Measurements from ENCODE around the gene CST1. TPM values are rescaled to one million over a fixed set of nuclear protein-coding genes. Genes with fewer than 3 reads are reported as not detected.
"Not testable (repeated sequence)": the region's sequence is repeated elsewhere in the genome, so short reads cannot be mapped to it uniquely, and the experiment has no call there.

CST1 gene
- total RNA-seq, 1 experiment from 2014 or later: 1.2 TPM

DNA sequence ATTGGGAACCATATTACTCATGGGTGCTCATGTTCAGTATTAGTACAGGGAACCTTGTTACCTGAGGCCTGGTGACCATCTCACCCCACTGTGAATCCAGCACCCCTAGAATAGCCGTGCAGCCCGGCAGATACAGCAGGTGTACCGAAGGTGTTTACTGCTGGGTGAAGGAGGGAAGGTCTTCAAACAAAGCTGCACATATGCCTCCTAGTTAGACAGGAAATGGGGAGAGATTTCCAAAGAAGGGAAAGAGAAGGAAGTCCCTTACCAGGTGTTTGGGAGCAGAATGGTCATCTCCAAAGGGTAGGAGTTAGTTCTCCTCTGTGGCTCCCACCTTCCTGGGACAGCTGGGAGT is 2.4 kb upstream of the CST1 start:
- Mint-ChIP-seq H3K4me3 (ENCODE audit: low read depth, unreplicated experiment) (no peak overlapping the region), H3K9me3 (ENCODE audit: low read depth, unreplicated experiment) (no peaks in the 10 kb centered on the region), H3K4me1 (ENCODE audit: low read depth, unreplicated experiment) (peaks cover 8% of the 10 kb centered on the region), H3K36me3 (ENCODE audit: insufficient read depth, unreplicated experiment) (no peaks in the 10 kb centered on the region), H3K27me3 (ENCODE audit: unreplicated experiment) (no peaks in the 10 kb centered on the region), H3K27ac (ENCODE audit: unreplicated experiment) (no peak overlapping the region)
- CTCF ChIA-PET: no interaction called here
- intact Hi-C loops (cut with micrococcal nuclease; ENCODE audit: unreplicated experiment): no loop called here
- no peak for DNase-seq
- TF ChIP-seq, protein P1, sequence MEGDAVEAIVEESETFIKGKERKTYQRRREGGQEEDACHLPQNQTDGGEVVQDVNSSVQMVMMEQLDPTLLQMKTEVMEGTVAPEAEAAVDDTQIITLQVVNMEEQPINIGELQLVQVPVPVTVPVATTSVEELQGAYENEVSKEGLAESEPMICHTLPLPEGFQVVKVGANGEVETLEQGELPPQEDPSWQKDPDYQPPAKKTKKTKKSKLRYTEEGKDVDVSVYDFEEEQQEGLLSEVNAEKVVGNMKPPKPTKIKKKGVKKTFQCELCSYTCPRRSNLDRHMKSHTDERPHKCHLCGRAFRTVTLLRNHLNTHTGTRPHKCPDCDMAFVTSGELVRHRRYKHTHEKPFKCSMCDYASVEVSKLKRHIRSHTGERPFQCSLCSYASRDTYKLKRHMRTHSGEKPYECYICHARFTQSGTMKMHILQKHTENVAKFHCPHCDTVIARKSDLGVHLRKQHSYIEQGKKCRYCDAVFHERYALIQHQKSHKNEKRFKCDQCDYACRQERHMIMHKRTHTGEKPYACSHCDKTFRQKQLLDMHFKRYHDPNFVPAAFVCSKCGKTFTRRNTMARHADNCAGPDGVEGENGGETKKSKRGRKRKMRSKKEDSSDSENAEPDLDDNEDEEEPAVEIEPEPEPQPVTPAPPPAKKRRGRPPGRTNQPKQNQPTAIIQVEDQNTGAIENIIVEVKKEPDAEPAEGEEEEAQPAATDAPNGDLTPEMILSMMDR (IDR thresholded peaks at IDR 0.05; ENCODE audit: unreplicated experiment): no peak
- BruUV-seq (replicated peaks): no TSS peak

DNA sequence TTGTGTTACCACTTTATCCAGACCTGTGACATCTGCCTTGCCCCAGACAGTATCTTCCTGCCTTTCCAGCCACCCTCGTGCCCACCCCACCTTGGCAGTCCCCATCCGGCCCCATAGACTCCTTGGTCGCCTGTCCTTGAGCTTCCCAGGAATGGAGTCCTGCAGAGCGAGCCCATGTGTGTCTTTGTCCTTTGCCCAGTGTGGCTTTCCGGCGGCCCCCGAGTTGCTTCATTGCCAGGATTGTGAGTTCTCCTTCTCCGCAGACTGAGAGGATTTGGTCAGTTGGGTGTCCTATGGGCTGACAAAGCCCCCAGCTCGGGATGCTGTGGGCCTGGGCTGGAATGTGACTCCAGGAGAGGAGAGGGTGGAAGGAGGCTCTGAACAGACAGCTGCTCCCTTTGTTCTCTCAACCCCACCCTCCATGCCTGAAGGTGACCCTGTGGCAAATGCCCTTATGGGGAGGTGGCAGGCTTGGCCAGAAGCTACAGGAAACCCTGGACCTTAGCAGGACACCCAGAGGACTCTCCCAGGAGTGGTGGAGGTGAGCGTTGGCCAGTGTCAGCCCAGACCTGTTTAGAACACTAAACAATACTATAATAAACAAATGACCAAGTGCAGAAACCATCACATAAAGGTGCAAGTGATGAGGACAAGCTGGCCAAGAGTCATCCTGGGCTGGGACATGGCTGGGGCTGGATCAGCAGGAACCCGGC is 1.9 kb upstream of the CST1 start:
- H3K27me3 Mint-ChIP-seq (ENCODE audit: unreplicated experiment): no peaks in the 10 kb centered on the region
- TF ChIP-seq, protein P1 (IDR thresholded peaks at IDR 0.05; ENCODE audit: unreplicated experiment): no peak
- peaks cover 8% of the 10 kb centered on the region for H3K4me1 Mint-ChIP-seq (ENCODE audit: low read depth, unreplicated experiment)
- H3K36me3 Mint-ChIP-seq (ENCODE audit: insufficient read depth, unreplicated experiment): no peaks in the 10 kb centered on the region
- intact Hi-C loops (cut with micrococcal nuclease; ENCODE audit: unreplicated experiment): no loop called here
- H3K9me3 Mint-ChIP-seq (ENCODE audit: low read depth, unreplicated experiment): no peaks in the 10 kb centered on the region
- DNase-seq: no peak
- CTCF ChIA-PET: no interaction called here
- no TSS peak for BruUV-seq (replicated peaks)
- no peak overlapping the region for H3K27ac Mint-ChIP-seq (ENCODE audit: unreplicated experiment)
- no peak overlapping the region for H3K4me3 Mint-ChIP-seq (ENCODE audit: low read depth, unreplicated experiment)

DNA sequence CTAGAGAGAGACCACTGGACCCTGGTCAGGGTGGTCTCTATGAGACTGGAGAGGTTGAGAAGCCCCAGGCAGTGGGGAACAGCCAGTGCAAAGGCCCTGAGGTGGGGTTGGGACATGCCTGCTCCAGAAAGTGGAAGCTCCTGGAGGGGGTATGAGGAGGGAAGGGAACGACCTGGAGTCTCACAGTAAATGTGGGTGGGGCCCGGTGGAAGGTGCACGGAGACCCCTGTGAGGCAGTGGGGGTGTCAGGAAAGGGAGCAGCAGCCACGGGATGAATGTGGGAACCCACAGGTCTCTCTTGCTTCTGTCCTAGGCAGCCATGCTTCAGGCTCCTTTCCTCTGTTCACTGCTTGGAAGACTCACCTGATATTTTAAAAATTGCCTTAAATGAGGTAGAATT is 1.3 kb upstream of the CST1 start:
- BruUV-seq (replicated peaks): no TSS peak
- no peak for DNase-seq
- intact Hi-C loops (cut with micrococcal nuclease; ENCODE audit: unreplicated experiment): no loop called here
- CTCF ChIA-PET: no interaction called here
- no peaks in the 10 kb centered on the region for H3K36me3 Mint-ChIP-seq (ENCODE audit: insufficient read depth, unreplicated experiment)
- peaks cover 8% of the 10 kb centered on the region for H3K4me1 Mint-ChIP-seq (ENCODE audit: low read depth, unreplicated experiment)
- H3K27ac Mint-ChIP-seq (ENCODE audit: unreplicated experiment): no peak overlapping the region
- H3K27me3 Mint-ChIP-seq (ENCODE audit: unreplicated experiment): no peaks in the 10 kb centered on the region
- no peaks in the 10 kb centered on the region for H3K9me3 Mint-ChIP-seq (ENCODE audit: low read depth, unreplicated experiment)
- TF ChIP-seq, protein P1 (IDR thresholded peaks at IDR 0.05; ENCODE audit: unreplicated experiment): no peak
- H3K4me3 Mint-ChIP-seq (ENCODE audit: low read depth, unreplicated experiment): no peak overlapping the region

DNA sequence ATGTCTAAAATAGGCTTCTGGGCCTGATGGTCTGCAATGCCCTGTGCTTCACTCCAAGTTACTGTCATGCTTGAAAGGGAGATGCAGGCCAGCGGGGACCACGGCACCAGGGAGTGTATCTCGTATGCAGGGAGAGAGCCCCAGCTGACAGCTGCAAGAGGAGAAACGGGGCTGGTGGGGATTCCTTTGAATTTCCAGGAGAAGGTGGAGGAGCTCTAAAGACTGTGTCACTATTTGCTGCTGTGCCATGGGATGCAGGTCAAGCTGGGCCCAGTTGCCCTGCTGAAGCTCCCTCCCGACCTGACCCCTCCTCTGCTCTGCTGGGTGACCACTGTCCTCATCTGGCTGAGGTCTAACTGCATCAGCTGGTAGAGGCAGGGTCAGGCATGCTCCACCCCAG is 989 bp downstream of the CST1 start:
- H3K9me3 Mint-ChIP-seq (ENCODE audit: low read depth, unreplicated experiment): no peaks in the 10 kb centered on the region
- BruUV-seq (replicated peaks): no TSS peak
- CTCF ChIA-PET: no interaction called here
- no peak overlapping the region for H3K27ac Mint-ChIP-seq (ENCODE audit: unreplicated experiment)
- H3K27me3 Mint-ChIP-seq (ENCODE audit: unreplicated experiment): no peaks in the 10 kb centered on the region
- H3K4me3 Mint-ChIP-seq (ENCODE audit: low read depth, unreplicated experiment): no peak overlapping the region
- no peaks in the 10 kb centered on the region for H3K4me1 Mint-ChIP-seq (ENCODE audit: low read depth, unreplicated experiment)
- TF ChIP-seq, protein P1 (IDR thresholded peaks at IDR 0.05; ENCODE audit: unreplicated experiment): no peak
- intact Hi-C loops (cut with micrococcal nuclease; ENCODE audit: unreplicated experiment): no loop called here
- DNase-seq: no peak
- no peaks in the 10 kb centered on the region for H3K36me3 Mint-ChIP-seq (ENCODE audit: insufficient read depth, unreplicated experiment)

DNA sequence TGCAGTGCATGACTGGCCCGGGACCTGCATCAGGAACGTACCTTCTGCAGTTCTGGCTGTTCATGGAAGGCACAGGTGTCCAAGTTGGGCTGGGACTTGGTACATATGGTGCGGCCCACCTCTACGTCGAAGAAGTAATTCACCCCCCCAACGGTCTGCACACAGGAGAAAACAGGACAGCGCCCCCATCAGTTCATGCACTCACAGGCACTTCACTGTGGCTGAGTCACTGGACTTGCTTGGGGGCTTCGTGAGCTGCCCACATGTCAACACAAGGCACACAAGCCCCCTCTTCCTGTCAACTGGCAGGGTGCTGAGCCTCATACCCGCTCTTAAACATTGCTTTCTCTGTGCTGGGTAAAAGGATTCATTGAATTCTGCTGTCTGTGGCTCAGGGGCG is 1.8 kb downstream of the CST1 start:
- H3K27me3 Mint-ChIP-seq (ENCODE audit: unreplicated experiment); H3K36me3 Mint-ChIP-seq (ENCODE audit: insufficient read depth, unreplicated experiment); CTCF ChIA-PET; H3K9me3 Mint-ChIP-seq (ENCODE audit: low read depth, unreplicated experiment); intact Hi-C loops (cut with micrococcal nuclease; ENCODE audit: unreplicated experiment); H3K4me3 Mint-ChIP-seq (ENCODE audit: low read depth, unreplicated experiment); H3K4me1 Mint-ChIP-seq (ENCODE audit: low read depth, unreplicated experiment); H3K27ac Mint-ChIP-seq (ENCODE audit: unreplicated experiment); DNase-seq; BruUV-seq (replicated peaks): not testable (repeated sequence)

DNA sequence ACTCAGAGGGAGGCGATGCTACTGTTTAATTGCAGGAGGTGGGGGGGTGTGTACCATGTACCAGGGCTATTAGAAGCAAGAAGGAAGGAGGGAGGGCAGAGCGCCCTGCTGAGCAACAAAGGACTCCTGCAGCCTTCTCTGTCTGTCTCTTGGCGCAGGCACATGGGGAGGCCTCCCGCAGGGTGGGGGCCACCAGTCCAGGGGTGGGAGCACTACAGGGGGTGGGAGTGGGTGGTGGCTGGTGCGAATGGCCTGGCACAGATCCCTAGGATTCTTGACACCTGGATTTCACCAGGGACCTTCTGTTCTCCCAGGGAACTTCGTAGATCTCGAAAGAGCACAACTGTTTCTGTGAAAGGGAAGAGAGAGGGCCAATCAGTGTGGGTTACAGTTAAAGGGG is 3.2 kb downstream of the CST1 start:
- H3K27ac Mint-ChIP-seq (ENCODE audit: unreplicated experiment); H3K4me1 Mint-ChIP-seq (ENCODE audit: low read depth, unreplicated experiment); H3K9me3 Mint-ChIP-seq (ENCODE audit: low read depth, unreplicated experiment); H3K36me3 Mint-ChIP-seq (ENCODE audit: insufficient read depth, unreplicated experiment); intact Hi-C loops (cut with micrococcal nuclease; ENCODE audit: unreplicated experiment); H3K27me3 Mint-ChIP-seq (ENCODE audit: unreplicated experiment); CTCF ChIA-PET; DNase-seq; H3K4me3 Mint-ChIP-seq (ENCODE audit: low read depth, unreplicated experiment); BruUV-seq (replicated peaks): not testable (repeated sequence)

DNA sequence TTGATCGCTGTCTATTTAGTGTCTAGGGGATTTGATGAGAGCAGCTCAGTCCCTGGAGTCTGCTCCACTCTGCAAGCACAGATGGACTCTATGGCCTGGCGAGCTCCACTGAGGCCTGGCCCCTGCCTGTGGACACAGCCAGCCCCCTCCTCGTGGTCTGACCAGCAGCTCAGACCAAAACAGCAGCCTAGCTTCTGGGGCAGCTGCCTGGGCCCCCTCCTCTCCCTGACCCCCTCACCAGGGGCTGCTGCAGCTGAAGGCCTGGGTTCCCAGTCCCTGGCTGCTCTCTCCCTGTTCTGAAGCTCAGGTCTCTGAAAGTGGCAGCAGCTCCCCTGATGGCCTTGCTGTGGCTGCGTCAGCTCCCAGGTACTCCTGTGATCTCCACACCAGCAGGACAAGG is 3.6 kb downstream of the CST1 start:
- H3K9me3 Mint-ChIP-seq (ENCODE audit: low read depth, unreplicated experiment); BruUV-seq (replicated peaks); DNase-seq; H3K36me3 Mint-ChIP-seq (ENCODE audit: insufficient read depth, unreplicated experiment); H3K27ac Mint-ChIP-seq (ENCODE audit: unreplicated experiment); intact Hi-C loops (cut with micrococcal nuclease; ENCODE audit: unreplicated experiment); H3K27me3 Mint-ChIP-seq (ENCODE audit: unreplicated experiment); H3K4me3 Mint-ChIP-seq (ENCODE audit: low read depth, unreplicated experiment); CTCF ChIA-PET; H3K4me1 Mint-ChIP-seq (ENCODE audit: low read depth, unreplicated experiment): not testable (repeated sequence)

All from Calu3 (cell line).